Esophagus squamous epithelium (tissue), 5 donors: ENCODE measurements around the gene ERN1. TPM values are rescaled to one million over a fixed set of nuclear protein-coding genes. Genes with fewer than 3 reads are reported as not detected.

ENCODE experiments used
- DNase-seq: peaks from one replicate; lab custom pipeline; 2025; lab: John Stamatoyannopoulos, UW
- H3K27ac ChIP-seq, 4 donors: fragments of 200-600 bp; sonication (generic); one replicate each; pipeline ENCODE4 v1.5.1; 2016 to 2019; ENCODE audit warnings: mild to moderate bottlenecking in 1 of 4
- H3K27me3 ChIP-seq, 4 donors: fragments of 200-600 bp; sonication (generic); 1 replicate in 3 of 4; 2 replicates in 1 of 4; pipeline versions ENCODE4 v1.5.1 to v1.6.0; 2017 to 2021; ENCODE audit warnings: antibody characterized with exemption in 1 of 4
- H3K36me3 ChIP-seq, 3 donors: fragments of 200-600 bp; sonication (generic); one replicate each; pipeline ENCODE4 v1.5.1; 2016 to 2019
- H3K4me1 ChIP-seq, 3 donors: fragments of 200-600 bp; sonication (generic); one replicate each; pipeline ENCODE4 v1.5.1; 2017 to 2019
- H3K4me3 ChIP-seq, 4 donors: fragments of 200-600 bp; sonication (generic); 1 replicate in 3 of 4; 2 replicates in 1 of 4; pipeline ENCODE4 v1.5.1; 2016 to 2019; ENCODE audit warnings: mild to moderate bottlenecking in 2 of 4, moderate library complexity in 1 of 4
- H3K9me3 ChIP-seq, 3 donors: fragments of 200-600 bp; sonication (generic); one replicate each; pipeline ENCODE4 v1.5.1; 2016 to 2019
- POLR2A ChIP-seq, 4 donors: fragments of 450-650 bp; IDR thresholded peaks; one replicate each; pipeline ENCODE4 v1.6.1; 2017; ENCODE audit warnings: antibody characterized with exemption in 4 of 4, mild to moderate bottlenecking in 4 of 4, moderate library complexity in 3 of 4
- WGBS, 2 donors: methylation state at CpG; one replicate each; pipeline ENCODE4 v1.1.5; 2018; 5-methylcytosine and 5-hydroxymethylcytosine counted together
- intact Hi-C: fragments of 100-400 bp; cut with DNase I; formaldehyde crosslinking; loops from one replicate; pipeline ENCODE4 v1.15.0; 2022
- total RNA-seq, 4 donors: library from RNA; depleted of rRNA; stranded (reverse); fragments of >200 nt; gene quantifications; one replicate each; pipeline ENCODE4 v1.1.0, GENCODE V29; 2016
- TF ChIP-seq, protein P1 (sequence below), 6 experiments: fragments of 450-650 bp in 4 of 6; fragments of 200-600 bp in 2 of 6; sonication (generic) in 2 of 6; IDR thresholded peaks; one replicate each; pipeline ENCODE4 v1.5.1; 2016 to 2019; ENCODE audit warnings: antibody characterized with exemption in 6 of 6, mild to moderate bottlenecking in 4 of 6, moderate library complexity in 4 of 6
- donor health status: DM: yes; HTN: yes; CAD: no.

ERN1 gene
- total RNA-seq, 4 donors from 2014 or later: 9.2 to 19.1 (median 15.1) TPM

DNA sequence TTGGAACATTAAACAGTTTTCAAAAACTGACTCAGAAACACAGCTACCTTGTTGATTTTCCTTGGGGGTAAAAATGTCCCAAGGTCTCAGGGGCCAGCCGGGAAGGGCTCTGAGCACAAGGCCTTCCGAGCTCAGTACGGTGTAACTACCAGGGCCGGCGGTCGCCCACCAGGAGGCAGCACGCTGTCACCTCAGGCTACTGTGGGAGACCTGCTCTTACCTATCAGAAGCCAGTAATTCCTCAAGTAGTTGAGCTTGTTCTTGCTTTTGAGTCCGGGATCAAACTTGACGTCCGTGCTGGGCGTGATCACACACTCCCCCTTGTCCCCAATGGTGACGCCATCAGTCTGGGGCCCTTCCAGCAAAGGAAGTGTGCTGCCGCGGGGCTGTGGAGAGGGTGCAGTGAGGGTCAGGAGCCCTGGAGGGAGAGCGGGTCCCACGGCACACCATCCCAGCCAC lies 66.1 kb downstream of the ERN1 start:
- H3K27ac ChIP-seq: peak overlapping the region; percentile 70 to 90 (median 80)
- DNase-seq: no peak

DNA sequence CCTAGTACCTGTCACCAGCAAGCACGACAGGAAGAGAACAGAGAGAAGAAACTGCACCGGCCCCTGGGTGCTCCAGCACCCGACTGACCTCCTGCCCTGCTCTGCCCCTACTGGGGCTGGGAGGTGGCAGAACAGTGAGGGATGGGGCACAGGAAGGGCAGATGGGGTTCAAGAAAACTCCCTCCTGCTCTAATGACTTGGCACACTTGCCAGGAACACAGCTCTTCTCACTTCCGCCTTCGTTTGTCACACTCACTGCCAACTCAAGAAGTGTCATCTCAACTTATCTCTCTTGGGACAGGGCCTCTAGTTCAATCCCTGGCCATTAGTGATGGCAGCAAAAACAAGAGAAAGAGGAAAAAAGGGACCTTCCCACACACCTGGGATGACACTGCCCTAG lies 66.9 kb downstream of the ERN1 start:
- 92 to 100% methylated on average over 2 to 4 of the region's 5 CpGs for WGBS, 2 donors
- no peaks in the 10 kb centered on the region for H3K9me3 ChIP-seq
- H3K27me3 ChIP-seq: no peaks in the 10 kb centered on the region
- H3K4me3 ChIP-seq: no peak overlapping the region
- peak overlapping the region; percentile 70 to 90 (median 80) for H3K27ac ChIP-seq
- H3K36me3 ChIP-seq: peaks cover 0 to 87% (median 0%) of the 10 kb centered on the region in 3 donors
- peaks cover 3 to 44% (median 11%) of the 10 kb centered on the region in 3 donors for H3K4me1 ChIP-seq
- intact Hi-C loops: no loop called here
- no peak for DNase-seq
- TF ChIP-seq, protein P1, sequence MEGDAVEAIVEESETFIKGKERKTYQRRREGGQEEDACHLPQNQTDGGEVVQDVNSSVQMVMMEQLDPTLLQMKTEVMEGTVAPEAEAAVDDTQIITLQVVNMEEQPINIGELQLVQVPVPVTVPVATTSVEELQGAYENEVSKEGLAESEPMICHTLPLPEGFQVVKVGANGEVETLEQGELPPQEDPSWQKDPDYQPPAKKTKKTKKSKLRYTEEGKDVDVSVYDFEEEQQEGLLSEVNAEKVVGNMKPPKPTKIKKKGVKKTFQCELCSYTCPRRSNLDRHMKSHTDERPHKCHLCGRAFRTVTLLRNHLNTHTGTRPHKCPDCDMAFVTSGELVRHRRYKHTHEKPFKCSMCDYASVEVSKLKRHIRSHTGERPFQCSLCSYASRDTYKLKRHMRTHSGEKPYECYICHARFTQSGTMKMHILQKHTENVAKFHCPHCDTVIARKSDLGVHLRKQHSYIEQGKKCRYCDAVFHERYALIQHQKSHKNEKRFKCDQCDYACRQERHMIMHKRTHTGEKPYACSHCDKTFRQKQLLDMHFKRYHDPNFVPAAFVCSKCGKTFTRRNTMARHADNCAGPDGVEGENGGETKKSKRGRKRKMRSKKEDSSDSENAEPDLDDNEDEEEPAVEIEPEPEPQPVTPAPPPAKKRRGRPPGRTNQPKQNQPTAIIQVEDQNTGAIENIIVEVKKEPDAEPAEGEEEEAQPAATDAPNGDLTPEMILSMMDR (IDR thresholded peaks at IDR 0.05): no peak
- TF ChIP-seq POLR2A (IDR thresholded peaks at IDR 0.05): no peak

More for the DNA sequence above, 66.1 kb downstream of the ERN1 start:
- Histone ChIP-seq H3K36me3 (peaks cover 0 to 87% (median 0%) of the 10 kb centered on the region in 3 donors), H3K4me3 (no peak overlapping the region), H3K9me3 (peaks cover 0 to 6% (median 1%) of the 10 kb centered on the region in 3 donors), H3K27me3 (no peaks in the 10 kb centered on the region), H3K4me1 (peaks cover 3 to 44% (median 11%) of the 10 kb centered on the region in 3 donors)
- TF ChIP-seq, protein P1 (IDR thresholded peaks at IDR 0.05): peak; percentile 14 to 75 (median 62)
- no peak for TF ChIP-seq POLR2A (IDR thresholded peaks at IDR 0.05)
- 49 to 51% methylated on average over 7 to 14 of the region's 16 CpGs for WGBS, 2 donors
- intact Hi-C loops: no loop called here

DNA sequence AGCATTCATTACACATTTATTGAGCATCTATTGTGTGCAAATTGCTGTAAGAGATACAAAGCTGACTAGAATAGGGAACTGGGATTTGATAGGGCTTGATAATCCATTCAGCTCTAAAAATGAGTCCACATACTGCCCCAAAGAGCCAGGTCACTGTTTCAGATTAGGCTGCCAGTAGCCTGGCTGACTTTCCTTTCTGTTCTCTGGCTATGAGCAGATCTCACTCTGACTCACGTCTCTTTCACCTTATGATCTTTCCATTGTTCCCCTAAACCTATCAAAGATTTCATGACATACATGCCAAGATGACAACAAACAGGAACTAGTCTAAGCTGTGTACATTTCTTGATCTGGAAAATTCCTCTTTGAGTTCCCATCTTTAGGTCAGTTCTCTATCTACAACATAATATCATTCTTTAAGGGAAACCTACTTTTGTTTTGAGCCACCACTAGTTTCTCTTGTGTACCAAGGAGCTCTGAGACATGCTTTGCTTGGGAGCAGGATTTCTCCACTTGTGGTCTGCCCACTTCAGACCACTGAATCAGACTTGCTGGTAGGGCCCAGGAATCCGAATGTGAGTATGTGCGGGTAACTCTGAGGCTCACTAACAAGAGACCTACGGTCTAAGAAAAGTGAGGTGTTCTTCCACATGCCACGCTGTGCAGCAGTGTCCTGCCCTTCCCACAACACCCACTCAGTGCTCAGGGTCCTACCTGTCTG lies 68.6 kb downstream of the ERN1 start:
- intact Hi-C loops: no loop called here
- TF ChIP-seq, protein P1 (IDR thresholded peaks at IDR 0.05): no peak
- TF ChIP-seq POLR2A (IDR thresholded peaks at IDR 0.05): no peak
- 72 to 79% methylated on average over 5 of the region's 5 CpGs for WGBS, 2 donors
- H3K27ac ChIP-seq: peak overlapping the region in 3 of 4 donors; percentile 47 to 55 (median 55)
- H3K4me3 ChIP-seq: no peak overlapping the region
- no peak for DNase-seq
- H3K36me3 ChIP-seq: peaks cover 0 to 87% (median 0%) of the 10 kb centered on the region in 3 donors
- no peaks in the 10 kb centered on the region for H3K9me3 ChIP-seq
- no peaks in the 10 kb centered on the region for H3K27me3 ChIP-seq
- peaks cover 3 to 44% (median 11%) of the 10 kb centered on the region in 3 donors for H3K4me1 ChIP-seq

DNA sequence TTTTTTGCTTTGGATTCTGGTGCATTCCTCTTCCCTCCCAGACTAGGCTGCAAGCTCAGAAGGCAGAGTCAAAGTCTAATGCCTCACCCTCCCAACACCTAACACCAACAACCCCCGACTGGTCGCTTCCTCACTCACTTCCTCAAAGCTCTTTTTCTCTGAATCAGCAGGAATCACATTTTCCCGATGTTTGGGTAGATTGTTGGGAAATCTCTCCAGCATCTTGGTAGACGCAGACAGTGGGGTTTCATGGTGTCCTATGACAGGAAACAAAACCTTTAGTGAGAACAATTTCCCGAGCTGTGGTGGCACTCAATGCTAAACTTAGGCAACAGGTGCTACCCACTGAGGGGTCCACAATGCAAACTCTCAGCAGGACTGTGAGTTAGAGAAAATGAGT lies 69.6 kb downstream of the ERN1 start:
- no peak for DNase-seq
- peaks cover 3 to 43% (median 11%) of the 10 kb centered on the region in 3 donors for H3K4me1 ChIP-seq
- no peaks in the 10 kb centered on the region for H3K9me3 ChIP-seq
- peaks cover 0 to 90% (median 5%) of the 10 kb centered on the region in 3 donors for H3K36me3 ChIP-seq
- no peaks in the 10 kb centered on the region for H3K27me3 ChIP-seq
- H3K4me3 ChIP-seq: no peak overlapping the region
- intact Hi-C loops: no loop called here
- 52 to 83% methylated on average over 5 of the region's 5 CpGs for WGBS, 2 donors
- peak overlapping the region in 1 of 4 donors; percentile 47 for H3K27ac ChIP-seq
- TF ChIP-seq POLR2A (IDR thresholded peaks at IDR 0.05): no peak
- TF ChIP-seq, protein P1 (IDR thresholded peaks at IDR 0.05): no peak

DNA sequence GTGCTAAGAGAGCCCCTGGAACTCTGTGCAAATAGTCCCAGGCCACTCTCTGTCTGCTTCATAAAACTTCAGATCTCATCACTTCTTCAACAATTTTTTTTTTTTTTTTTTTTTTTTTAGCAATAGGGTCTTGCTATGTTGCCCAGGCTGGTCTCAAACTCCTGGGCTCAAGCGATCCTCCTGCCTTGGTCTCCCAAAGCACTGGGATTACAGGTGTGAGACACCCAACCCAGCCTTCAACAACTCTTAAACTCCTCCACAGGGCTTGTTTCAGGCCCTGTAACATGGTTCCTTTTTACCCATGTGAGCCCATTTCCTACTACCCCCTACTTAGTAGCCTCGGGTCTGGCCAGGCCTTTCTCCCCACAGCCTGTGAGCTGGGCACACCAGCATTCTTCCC lies 70.2 kb downstream of the ERN1 start:
- intact Hi-C loops: no loop called here
- H3K9me3 ChIP-seq: no peaks in the 10 kb centered on the region
- H3K4me1 ChIP-seq: peaks cover 3 to 37% (median 11%) of the 10 kb centered on the region in 3 donors
- H3K36me3 ChIP-seq: peaks cover 0 to 90% (median 5%) of the 10 kb centered on the region in 3 donors
- WGBS, 2 donors: 93 to 100% methylated on average over 2 of the region's 2 CpGs
- no peak overlapping the region for H3K27ac ChIP-seq
- DNase-seq: no peak
- H3K27me3 ChIP-seq: no peaks in the 10 kb centered on the region
- TF ChIP-seq, protein P1 (IDR thresholded peaks at IDR 0.05): no peak
- no peak for TF ChIP-seq POLR2A (IDR thresholded peaks at IDR 0.05)
- H3K4me3 ChIP-seq: no peak overlapping the region
